ENCODE measurements around the gene NFU1. TPM values are rescaled to one million over a fixed set of nuclear protein-coding genes. Genes with fewer than 3 reads are reported as not detected.

NFU1 gene
- polyA plus RNA-seq, 1 of the 3 experiments (the other 2 are of a cell fraction) = 23.5 TPM

- H3K27me3 ChIP-seq (ENCODE audit: insufficient read depth) = no peaks in the 10 kb centered on the region
- no peak overlapping the region for H3K4me2 ChIP-seq
- peaks cover 22 to 29% of the 10 kb centered on the region in 2 experiments for H3K36me3 ChIP-seq (replicated peaks in 1 of 2; ENCODE audit: control insufficient read depth in 1 of 2, insufficient read depth in 2 of 2, low read length in 1 of 2)
- no peak for DNase-seq
- no peak overlapping the region for H3K9ac ChIP-seq
- no peak overlapping the region for H3K27ac ChIP-seq (ENCODE audit: low read depth in 2 of 2, low read length in 1 of 2)
- ChIA-PET CTCF (no interaction called here), POLR2A (interaction anchor here (0.6 kb wide), 1 partner anchor 1142 kb away, joined by 3 read pairs; no protein-coding TSS in a partner anchor)
- no peaks in the 10 kb centered on the region for H3K9me3 ChIP-seq
- peaks cover 6% of the 10 kb centered on the region for H3F3A ChIP-seq (replicated peaks; ENCODE audit: insufficient read depth)
- H3K4me1 ChIP-seq (ENCODE audit: control insufficient read depth in 1 of 2, insufficient read depth in 2 of 2, low read depth in 1 of 2, low read length in 1 of 2) = peaks cover 0 to 4% of the 10 kb centered on the region in 2 experiments; a peak in 2 of 4 replicates
- no peak overlapping the region for H2AFZ ChIP-seq (ENCODE audit: low read depth)
- no peaks in the 10 kb centered on the region for H3K9me2 ChIP-seq
- no peak for TF ChIP-seq NRF1 (IDR thresholded peaks at IDR 0.05; ENCODE audit: low read depth, low read length)
- H4K20me1 ChIP-seq (ENCODE audit: insufficient read depth) = no peaks in the 10 kb centered on the region
- H3K79me2 ChIP-seq (ENCODE audit: insufficient read depth) = no peaks in the 10 kb centered on the region
- H3K4me3 ChIP-seq (ENCODE audit: low read depth in 2 of 2, low read length in 1 of 2) = no peak overlapping the region
- 100% methylated on average over 1 of the region's 1 CpG for WGBS (ENCODE audit: low lambda C conversion rate)
Observed at GRCh38 chr2:69469784-69470183, 32.5 kb upstream of the NFU1 start.

- Histone ChIP-seq H3K9ac (no peak overlapping the region), H3K4me3 (ENCODE audit: low read depth in 2 of 2, low read length in 1 of 2) (no peak overlapping the region), H3K9me3 (no peaks in the 10 kb centered on the region), H3K79me2 (ENCODE audit: insufficient read depth) (no peaks in the 10 kb centered on the region), H3K9me2 (no peaks in the 10 kb centered on the region), H3K4me1 (ENCODE audit: control insufficient read depth in 1 of 2, insufficient read depth in 2 of 2, low read depth in 1 of 2, low read length in 1 of 2) (peaks cover 0 to 4% of the 10 kb centered on the region in 2 experiments; a peak in 2 of 4 replicates), H3F3A (replicated peaks; ENCODE audit: insufficient read depth) (peaks cover 6% of the 10 kb centered on the region), H3K27me3 (ENCODE audit: insufficient read depth) (no peaks in the 10 kb centered on the region), H2AFZ (ENCODE audit: low read depth) (no peak overlapping the region), H3K4me2 (no peak overlapping the region), H3K36me3 (replicated peaks in 1 of 2; ENCODE audit: control insufficient read depth in 1 of 2, insufficient read depth in 2 of 2, low read length in 1 of 2) (peaks cover 27 to 33% of the 10 kb centered on the region in 2 experiments), H4K20me1 (ENCODE audit: insufficient read depth) (no peaks in the 10 kb centered on the region), H3K27ac (ENCODE audit: low read depth in 2 of 2, low read length in 1 of 2) (no peak overlapping the region)
- DNase-seq = no peak
- ChIA-PET POLR2A (interaction anchor here (0.6 kb wide), 2 partner anchors 78 to 1143 kb away, joined by 3 to 4 read pairs; no protein-coding TSS in a partner anchor), CTCF (no interaction called here)
- WGBS (ENCODE audit: low lambda C conversion rate) = 89% methylated on average over 3 of the region's 3 CpGs
- TF ChIP-seq EZH2phosphoT487 (IDR thresholded peaks at IDR 0.05; ENCODE audit: borderline replicate concordance, low read depth) = no peak
Observed at GRCh38 chr2:69469375-69469774, 32.1 kb upstream of the NFU1 start.

- no peaks in the 10 kb centered on the region for H3K79me2 ChIP-seq (ENCODE audit: insufficient read depth)
- H3K9me2 ChIP-seq = no peaks in the 10 kb centered on the region
- no peak overlapping the region for H3K4me3 ChIP-seq (ENCODE audit: low read depth in 2 of 2, low read length in 1 of 2)
- DNase-seq = no peak
- POLR2A ChIA-PET = no interaction called here
- no peak overlapping the region for H3K4me2 ChIP-seq
- 94% methylated on average over 8 of the region's 8 CpGs for WGBS (ENCODE audit: low lambda C conversion rate)
- H4K20me1 ChIP-seq (ENCODE audit: insufficient read depth) = no peaks in the 10 kb centered on the region
- no peak overlapping the region for H3K9ac ChIP-seq
- no peak overlapping the region for H3K27ac ChIP-seq (ENCODE audit: low read depth in 2 of 2, low read length in 1 of 2)
- H3F3A ChIP-seq (replicated peaks; ENCODE audit: insufficient read depth) = peaks cover 1% of the 10 kb centered on the region
- H3K36me3 ChIP-seq (replicated peaks in 1 of 2; ENCODE audit: control insufficient read depth in 1 of 2, insufficient read depth in 2 of 2, low read length in 1 of 2) = peaks cover 30 to 36% of the 10 kb centered on the region in 2 experiments
- no peaks in the 10 kb centered on the region for H3K27me3 ChIP-seq (ENCODE audit: insufficient read depth)
- CTCF ChIA-PET = interaction anchor here (0.8 to 1.6 kb wide), 2 partner anchors 9 to 29 kb away, joined by 3 to 8 read pairs; partner anchors contain the start of gene NFU1
- no peaks in the 10 kb centered on the region for H3K9me3 ChIP-seq
- H3K4me1 ChIP-seq (ENCODE audit: control insufficient read depth in 1 of 2, insufficient read depth in 2 of 2, low read depth in 1 of 2, low read length in 1 of 2) = no peaks in the 10 kb centered on the region; a peak in 1 of 4 replicates
- H2AFZ ChIP-seq (ENCODE audit: low read depth) = no peak overlapping the region
- TF ChIP-seq RXRA (IDR thresholded peaks at IDR 0.05; ENCODE audit: borderline replicate concordance, low read depth) (no peak), MXI1 (IDR thresholded peaks at IDR 0.05; ENCODE audit: low read depth, low read length) (no peak), ELF1 (IDR thresholded peaks at IDR 0.05) (no peak), CHD2 (IDR thresholded peaks at IDR 0.05; ENCODE audit: low read length, partially characterized antibody) (no peak), RAD21 (IDR thresholded peaks at IDR 0.05; ENCODE audit: low read length) (no peak), RFX5 (IDR thresholded peaks at IDR 0.05; ENCODE audit: low read length) (no peak), NRF1 (IDR thresholded peaks at IDR 0.05; ENCODE audit: low read depth, low read length) (no peak), GABPA (IDR thresholded peaks at IDR 0.05; ENCODE audit: low read depth) (no peak), SMC3 (IDR thresholded peaks at IDR 0.05; ENCODE audit: low read depth, low read length) (no peak), TEAD4 (IDR thresholded peaks at IDR 0.05; ENCODE audit: borderline replicate concordance, insufficient read depth) (no peak), YY1 (IDR thresholded peaks at IDR 0.05; ENCODE audit: low read depth) (no peak), USF2 (IDR thresholded peaks at IDR 0.05; ENCODE audit: borderline replicate concordance, low read depth, low read length) (no peak)
- TF ChIP-seq, protein P1, sequence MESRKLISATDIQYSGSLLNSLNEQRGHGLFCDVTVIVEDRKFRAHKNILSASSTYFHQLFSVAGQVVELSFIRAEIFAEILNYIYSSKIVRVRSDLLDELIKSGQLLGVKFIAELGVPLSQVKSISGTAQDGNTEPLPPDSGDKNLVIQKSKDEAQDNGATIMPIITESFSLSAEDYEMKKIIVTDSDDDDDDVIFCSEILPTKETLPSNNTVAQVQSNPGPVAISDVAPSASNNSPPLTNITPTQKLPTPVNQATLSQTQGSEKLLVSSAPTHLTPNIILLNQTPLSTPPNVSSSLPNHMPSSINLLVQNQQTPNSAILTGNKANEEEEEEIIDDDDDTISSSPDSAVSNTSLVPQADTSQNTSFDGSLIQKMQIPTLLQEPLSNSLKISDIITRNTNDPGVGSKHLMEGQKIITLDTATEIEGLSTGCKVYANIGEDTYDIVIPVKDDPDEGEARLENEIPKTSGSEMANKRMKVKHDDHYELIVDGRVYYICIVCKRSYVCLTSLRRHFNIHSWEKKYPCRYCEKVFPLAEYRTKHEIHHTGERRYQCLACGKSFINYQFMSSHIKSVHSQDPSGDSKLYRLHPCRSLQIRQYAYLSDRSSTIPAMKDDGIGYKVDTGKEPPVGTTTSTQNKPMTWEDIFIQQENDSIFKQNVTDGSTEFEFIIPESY (IDR thresholded peaks at IDR 0.05; ENCODE audit: borderline replicate concordance, low read depth) = no peak
- TF ChIP-seq, protein P2, sequence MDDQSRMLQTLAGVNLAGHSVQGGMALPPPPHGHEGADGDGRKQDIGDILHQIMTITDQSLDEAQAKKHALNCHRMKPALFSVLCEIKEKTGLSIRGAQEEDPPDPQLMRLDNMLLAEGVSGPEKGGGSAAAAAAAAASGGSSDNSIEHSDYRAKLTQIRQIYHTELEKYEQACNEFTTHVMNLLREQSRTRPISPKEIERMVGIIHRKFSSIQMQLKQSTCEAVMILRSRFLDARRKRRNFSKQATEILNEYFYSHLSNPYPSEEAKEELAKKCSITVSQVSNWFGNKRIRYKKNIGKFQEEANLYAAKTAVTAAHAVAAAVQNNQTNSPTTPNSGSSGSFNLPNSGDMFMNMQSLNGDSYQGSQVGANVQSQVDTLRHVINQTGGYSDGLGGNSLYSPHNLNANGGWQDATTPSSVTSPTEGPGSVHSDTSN (IDR thresholded peaks at IDR 0.05) = no peak
- TF ChIP-seq, protein P3, sequence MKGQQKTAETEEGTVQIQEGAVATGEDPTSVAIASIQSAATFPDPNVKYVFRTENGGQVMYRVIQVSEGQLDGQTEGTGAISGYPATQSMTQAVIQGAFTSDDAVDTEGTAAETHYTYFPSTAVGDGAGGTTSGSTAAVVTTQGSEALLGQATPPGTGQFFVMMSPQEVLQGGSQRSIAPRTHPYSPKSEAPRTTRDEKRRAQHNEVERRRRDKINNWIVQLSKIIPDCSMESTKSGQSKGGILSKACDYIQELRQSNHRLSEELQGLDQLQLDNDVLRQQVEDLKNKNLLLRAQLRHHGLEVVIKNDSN (IDR thresholded peaks at IDR 0.05; ENCODE audit: borderline replicate concordance, low read depth) = no peak
Observed at GRCh38 chr2:69466728-69467127, 29.5 kb upstream of the NFU1 start.

Measured in SK-N-SH (cell line).